GM21515 (cell line): ENCODE data around the gene RALGPS2.
"Not testable (repeated sequence)": the region's sequence is repeated elsewhere in the genome, so short reads cannot be mapped to it uniquely, and the experiment has no call there.

ENCODE experiments used
- ATAC-seq: cut with Tn5 transposase; IDR thresholded peaks from one replicate; pipeline ENCODE4 v1.9.1; 2021; ENCODE audit not compliant: unreplicated experiment

RALGPS2 gene

DNA sequence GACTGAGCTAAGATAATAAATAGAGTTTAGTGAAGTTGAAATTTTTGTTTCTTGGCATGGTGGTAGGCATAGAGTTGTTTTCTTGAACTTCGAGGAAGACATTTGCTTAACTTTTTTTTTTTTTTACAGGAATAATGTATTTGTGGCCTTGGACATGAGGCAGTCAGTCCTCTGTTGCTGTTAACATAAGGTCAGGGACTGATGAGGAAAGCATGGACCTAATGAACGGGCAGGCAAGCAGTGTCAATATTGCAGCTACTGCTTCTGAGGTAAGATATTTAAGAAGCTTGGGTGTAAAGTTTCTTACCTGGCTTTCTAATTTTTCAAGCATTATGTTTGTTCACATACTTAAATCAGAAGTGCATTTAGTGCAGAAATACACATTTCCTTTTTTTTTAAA lies 51.5 kb downstream of the RALGPS2 start:
- no peak for ATAC-seq

DNA sequence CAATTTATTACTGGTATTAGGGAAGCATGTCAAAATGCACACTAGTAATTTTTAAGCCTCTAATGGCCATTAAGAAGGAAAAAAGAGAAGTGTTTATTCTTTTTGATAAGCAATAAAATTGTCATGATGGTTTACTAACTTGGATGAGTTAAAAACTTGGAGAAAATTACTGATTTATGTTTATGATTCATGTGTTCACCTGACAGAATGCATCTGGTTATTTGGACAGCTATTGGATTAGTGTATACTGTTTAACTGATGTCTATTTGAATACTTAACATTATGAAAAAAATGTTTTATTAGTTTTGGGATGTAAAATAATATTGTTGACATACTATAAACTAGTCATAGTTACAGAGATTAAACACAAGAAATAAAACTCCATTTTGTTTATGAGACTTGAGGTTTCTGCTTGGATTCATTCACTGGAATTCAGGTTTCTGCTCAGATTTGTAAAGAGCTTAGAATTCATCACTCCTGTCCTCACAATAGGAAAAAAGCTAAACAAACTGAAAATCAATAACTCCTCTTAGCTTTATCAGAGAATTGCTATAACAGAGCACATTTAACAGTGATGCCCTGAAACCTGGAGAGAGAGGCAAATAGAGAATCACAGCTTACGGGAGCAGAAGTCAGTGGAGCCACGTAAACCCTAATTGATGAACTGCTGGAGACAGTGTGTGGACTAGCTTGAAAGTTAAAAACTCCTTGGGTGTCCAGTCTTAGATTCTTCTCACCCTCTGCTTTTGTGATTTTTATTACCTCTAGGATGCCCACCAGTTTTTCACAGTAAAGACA lies 56.7 kb downstream of the RALGPS2 start:
- ATAC-seq, result no peak

DNA sequence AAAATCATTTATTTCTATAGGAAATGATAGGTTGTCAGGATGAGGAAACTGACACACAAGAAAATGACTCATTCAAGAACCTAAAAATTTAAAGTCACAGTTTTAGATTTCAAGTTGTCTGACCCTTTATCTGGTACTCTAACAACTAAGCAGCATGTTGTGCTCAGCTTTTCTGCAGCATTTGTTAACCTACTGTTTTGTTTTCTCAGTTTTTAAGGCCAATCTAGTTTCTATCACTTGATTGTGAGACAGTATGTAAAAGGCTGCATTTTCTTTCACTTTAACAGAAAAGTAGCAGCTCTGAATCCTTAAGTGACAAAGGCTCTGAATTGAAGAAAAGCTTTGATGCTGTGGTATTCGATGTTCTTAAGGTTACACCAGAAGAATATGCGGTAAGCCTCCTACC lies 59.1 kb downstream of the RALGPS2 start:
- no peak for ATAC-seq

DNA sequence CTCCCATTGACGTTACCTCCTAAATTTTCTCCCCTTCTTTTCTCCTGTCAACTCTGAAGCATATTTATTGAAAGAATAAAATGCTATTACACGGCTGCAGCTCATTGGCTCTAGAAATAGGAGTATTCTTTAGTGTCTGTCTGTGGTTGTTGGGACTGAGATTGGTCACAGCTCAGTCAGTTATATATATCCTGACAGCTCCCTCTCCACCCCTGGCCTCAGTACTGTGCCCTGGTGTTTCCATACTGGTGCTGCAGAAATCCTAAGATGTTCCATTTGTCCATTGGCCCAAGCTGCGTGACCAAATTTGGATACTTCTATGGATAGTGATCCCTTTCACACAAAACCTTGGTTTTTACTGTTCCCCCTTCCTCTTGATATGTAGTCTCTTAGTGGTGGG lies 67.3 kb downstream of the RALGPS2 start:
- no peak for ATAC-seq

DNA sequence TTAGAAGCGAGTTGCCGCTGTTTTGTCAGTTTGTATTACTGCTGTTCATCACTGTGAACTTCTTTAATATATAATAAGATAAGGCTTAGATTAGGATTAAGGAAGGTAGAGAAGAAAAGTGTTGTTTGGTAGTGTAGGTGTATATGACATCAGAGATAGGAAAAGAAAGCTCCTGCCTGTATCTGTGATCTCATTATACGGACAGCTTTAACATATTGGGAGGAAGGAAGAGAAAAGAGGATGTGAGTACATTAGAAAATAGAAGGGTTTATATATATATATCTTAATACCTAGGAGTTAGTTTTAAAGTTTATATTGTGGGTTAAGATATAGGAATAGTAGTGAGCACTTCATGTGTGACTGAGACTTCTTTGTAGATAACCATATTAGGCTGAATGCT lies 71.0 kb downstream of the RALGPS2 start:
- no peak for ATAC-seq

DNA sequence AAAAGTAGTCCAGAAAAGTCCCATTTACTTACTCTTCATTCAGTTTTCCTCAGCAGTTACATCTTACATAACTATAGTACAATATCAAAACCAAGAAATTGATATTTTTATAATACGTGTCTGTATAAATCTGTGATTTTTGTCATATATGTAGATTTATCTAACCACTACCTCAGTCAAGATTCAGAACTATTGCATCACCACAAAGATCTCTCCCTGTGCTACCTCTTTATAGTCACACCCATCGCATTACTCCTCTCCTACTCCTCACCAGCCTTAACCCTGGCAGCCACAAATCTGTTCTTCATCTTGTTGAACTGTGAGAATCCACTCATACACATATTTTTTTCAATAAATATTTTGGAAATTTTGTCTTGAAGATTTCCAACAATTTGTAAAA lies 72.5 kb downstream of the RALGPS2 start:
- ATAC-seq, result no peak

DNA sequence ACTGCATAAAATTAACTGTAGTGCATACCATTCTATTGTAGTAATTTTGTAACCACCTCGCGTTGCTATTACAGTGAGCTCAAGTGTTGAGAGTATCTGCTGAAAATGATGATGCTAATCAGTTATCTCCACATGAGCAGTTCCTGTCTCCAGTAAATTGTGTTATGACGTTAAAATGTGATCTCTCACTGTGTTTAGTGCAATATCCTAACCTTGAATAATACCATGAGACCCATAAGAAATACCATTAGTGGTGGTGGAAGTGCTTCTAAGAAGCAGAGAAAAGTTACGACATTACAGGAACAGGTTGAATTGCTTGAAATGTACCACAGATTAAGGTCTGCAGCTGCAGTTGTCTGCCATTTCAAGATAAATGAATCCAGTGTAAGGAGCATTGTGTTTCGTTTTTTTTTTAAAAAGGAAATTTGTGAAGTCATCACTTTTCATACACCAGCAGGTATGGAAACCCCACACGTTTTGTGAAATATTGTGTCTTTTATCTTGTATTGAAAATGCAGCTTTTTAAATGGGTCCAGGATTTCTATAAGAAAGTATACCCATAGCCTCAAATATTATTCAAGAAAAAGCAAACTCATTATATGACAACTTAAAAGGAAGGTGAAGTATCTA lies 73.3 kb downstream of the RALGPS2 start:
- ATAC-seq, result no peak

- ATAC-seq, result no peak
Measured at GRCh38 chr1:178802873-178803272, 77.8 kb downstream of the RALGPS2 start.

- no peak for ATAC-seq
Measured at GRCh38 chr1:178806665-178807300, 81.7 kb downstream of the RALGPS2 start.

DNA sequence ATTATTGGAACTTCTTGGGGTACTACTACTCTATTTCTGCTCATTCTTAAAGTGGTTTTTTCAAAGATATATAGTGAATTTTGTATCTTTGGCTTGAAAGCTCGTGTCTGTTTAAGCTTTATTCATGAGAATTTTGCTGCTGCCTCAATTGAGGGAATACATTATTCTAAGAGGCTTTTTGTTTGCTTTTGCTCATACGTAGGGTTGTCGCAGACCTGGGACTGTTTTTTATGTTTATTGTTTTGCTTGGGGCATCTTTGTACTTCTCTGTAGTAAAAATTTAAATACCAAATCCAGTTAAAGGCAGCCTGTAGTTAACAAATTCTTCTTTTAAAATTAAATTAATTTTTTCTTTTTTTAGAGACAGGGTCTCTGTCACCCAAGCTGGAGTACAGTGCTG lies 83.5 kb downstream of the RALGPS2 start:
- no peak for ATAC-seq

GRCh38 chr1:178810585-178810984 lies 85.5 kb downstream of the RALGPS2 start:
- ATAC-seq, result no peak

DNA sequence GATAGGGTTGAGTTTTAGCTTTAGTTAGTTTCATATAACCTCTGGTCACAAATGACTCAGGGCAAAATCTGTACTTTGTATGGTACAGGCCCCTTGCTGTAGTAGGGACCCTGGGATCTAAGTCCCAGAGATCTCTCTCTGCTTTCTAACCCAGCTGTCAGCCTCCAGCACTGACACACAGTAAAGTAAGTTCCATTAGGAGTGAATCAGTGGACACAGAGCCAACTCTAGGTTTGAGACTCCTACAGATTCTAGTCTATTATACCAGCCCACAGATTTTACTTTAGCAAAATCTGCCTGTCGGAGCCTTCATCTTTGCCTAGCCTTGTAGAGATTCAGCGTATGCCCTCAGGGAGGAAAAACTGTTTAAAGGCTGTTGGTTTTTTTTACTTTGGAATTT lies 93.4 kb downstream of the RALGPS2 start:
- ATAC-seq, result no peak

DNA sequence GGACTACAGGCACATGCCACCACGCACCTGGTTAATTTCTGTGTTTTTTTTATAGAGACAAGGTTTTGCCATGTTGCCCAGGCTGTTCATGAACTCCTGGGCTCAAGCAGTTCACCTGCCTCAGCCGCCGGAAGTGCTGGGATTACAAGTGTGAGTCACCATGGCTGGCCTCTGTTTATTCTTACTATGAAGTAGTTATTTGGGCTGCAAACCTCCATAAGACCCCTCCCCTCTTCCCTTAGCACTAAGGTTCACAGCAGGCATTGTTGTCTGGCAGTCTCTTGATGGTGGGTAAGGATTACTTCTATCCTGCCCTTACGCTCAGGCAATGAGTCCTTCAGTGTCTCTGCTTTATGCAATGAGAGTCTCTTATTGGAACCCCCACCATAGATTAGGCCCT lies 94.1 kb downstream of the RALGPS2 start:
- no peak for ATAC-seq

DNA sequence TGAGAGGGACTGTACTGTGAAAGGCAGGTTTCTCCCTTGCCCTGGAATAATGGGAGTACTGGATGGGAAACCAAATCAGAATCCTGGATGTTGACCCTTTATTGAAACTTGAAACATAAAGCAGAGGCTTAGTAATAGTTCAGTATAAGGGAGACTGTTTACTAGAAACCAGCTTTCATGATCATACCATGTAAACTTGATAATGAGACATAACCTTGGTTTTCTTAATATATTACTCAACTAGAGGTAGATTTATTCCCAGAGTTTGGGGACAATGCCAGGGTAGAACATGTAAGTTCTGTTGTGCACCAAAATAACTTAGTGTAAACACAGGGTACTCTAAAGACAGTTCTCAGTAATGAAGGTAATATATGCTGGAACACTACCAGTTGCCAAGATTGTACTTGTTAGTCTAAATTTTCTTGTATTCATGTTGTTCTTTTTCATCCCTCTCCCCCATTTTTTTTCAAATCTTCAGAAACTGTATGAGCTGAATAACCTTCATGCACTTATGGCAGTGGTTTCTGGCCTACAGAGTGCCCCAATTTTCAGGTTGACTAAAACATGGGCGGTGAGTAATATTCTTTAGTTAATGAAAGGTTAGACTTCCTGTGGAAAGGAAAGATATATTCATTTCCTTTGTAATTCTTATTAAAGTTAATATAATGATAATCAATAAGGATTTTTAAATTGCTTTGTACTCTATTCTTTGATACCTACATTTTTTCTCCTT lies 96.3 kb downstream of the RALGPS2 start:
- no peak for ATAC-seq

- ATAC-seq, result no peak
Measured at GRCh38 chr1:178825167-178825566, 100.1 kb downstream of the RALGPS2 start.

DNA sequence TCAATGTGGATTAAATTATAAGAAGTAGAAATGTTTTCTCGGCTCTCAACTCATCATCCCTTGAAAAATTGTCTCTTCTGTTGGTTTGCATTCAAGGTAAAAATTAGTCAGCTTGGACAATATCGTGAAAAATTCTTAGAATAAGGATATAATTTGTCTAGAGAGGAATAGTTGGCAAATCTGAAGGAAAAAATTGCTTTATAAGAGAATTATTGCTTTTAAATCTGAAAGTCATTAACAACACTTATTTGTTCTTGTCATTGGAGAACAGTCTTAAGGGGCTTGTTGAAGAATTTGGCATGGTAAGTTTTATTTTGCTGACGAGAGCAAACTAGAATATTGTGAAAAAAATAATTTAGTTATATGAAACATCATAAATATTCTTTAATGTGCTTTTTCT lies 119.4 kb downstream of the RALGPS2 start:
- no peak for ATAC-seq

GRCh38 chr1:178846306-178846705 lies 121.3 kb downstream of the RALGPS2 start:
- no peak for ATAC-seq

GRCh38 chr1:178847396-178847849 lies 122.4 kb downstream of the RALGPS2 start:
- ATAC-seq, result no peak

GRCh38 chr1:178847919-178848318 lies 122.9 kb downstream of the RALGPS2 start:
- ATAC-seq, result not testable (repeated sequence)

GRCh38 chr1:178849918-178850317 lies 124.9 kb downstream of the RALGPS2 start:
- no peak for ATAC-seq

DNA sequence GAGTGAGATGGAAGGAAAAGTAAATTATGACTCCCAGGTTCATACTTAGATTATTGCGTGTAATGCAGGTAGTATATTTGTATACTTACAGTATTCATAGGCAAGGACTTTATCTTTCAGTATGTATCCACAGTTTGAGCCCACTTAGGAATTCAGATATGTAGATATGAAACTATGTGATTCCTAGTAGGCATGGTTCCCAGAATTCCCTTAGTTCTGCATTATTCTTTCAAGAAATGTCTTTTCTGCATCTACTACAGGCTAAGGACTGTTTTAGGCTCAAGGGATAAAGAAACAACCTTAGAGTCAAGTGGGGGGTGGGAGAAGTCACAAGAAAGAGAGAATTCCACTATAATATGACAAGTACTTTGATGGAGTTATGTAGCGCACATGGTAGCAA lies 132.1 kb downstream of the RALGPS2 start:
- ATAC-seq, result no peak
